Stimulated activated naive CD4-positive, alpha-beta T cell treated with Interleukin-2 at 50 U/mL for 16 hours (primary cell): ENCODE data around the gene FMR1.

Experiments
- DNase-seq: peaks from one replicate; lab custom pipeline; 2025; lab: John Stamatoyannopoulos, UW

The FMR1 gene

GRCh38 chrX:147916375-147916968 is 4.8 kb downstream of the FMR1 start:
- no peak for DNase-seq

GRCh38 chrX:147917700-147918695 is 6.3 kb downstream of the FMR1 start:
- no peak for DNase-seq

GRCh38 chrX:147920161-147920666 is 8.5 kb downstream of the FMR1 start:
- no peak for DNase-seq

GRCh38 chrX:147923605-147924004 is 11.9 kb downstream of the FMR1 start:
- no peak for DNase-seq

- DNase-seq = no peak
Measured at GRCh38 chrX:147927256-147927655, 15.5 kb downstream of the FMR1 start.

- no peak for DNase-seq
Measured at GRCh38 chrX:147933815-147934214, 22.1 kb downstream of the FMR1 start.

- DNase-seq = no peak
Measured at GRCh38 chrX:147935156-147935758, 23.5 kb downstream of the FMR1 start.

GRCh38 chrX:147945286-147945685 is 33.6 kb downstream of the FMR1 start:
- no peak for DNase-seq

- DNase-seq = no peak
Measured at GRCh38 chrX:147948531-147948930, 36.8 kb downstream of the FMR1 start.

GRCh38 chrX:147950352-147950751 is 38.6 kb downstream of the FMR1 start:
- no peak for DNase-seq

GRCh38 chrX:147953976-147954375 is 42.3 kb downstream of the FMR1 start:
- DNase-seq = no peak

- no peak for DNase-seq
Measured at GRCh38 chrX:147957291-147957690, 45.6 kb downstream of the FMR1 start.

- no peak for DNase-seq
Measured at GRCh38 chrX:147958291-147958690, 46.6 kb downstream of the FMR1 start.

GRCh38 chrX:147960722-147961121 is 49.0 kb downstream of the FMR1 start:
- no peak for DNase-seq

- DNase-seq = no peak
Measured at GRCh38 chrX:147962476-147962875, 50.8 kb downstream of the FMR1 start.

- DNase-seq = no peak
Measured at GRCh38 chrX:147978931-147979330, 67.2 kb downstream of the FMR1 start.

GRCh38 chrX:147981038-147981752 is 69.5 kb downstream of the FMR1 start, which contains the start of gene FMR1NB:
Gene FMR1NB, plus strand, starts transcription at chrX:147981337. Its CDS starts 66 bp downstream, at chrX:147981403.
- no peak for DNase-seq
